ENCODE data around the gene ACADM.

DNA sequence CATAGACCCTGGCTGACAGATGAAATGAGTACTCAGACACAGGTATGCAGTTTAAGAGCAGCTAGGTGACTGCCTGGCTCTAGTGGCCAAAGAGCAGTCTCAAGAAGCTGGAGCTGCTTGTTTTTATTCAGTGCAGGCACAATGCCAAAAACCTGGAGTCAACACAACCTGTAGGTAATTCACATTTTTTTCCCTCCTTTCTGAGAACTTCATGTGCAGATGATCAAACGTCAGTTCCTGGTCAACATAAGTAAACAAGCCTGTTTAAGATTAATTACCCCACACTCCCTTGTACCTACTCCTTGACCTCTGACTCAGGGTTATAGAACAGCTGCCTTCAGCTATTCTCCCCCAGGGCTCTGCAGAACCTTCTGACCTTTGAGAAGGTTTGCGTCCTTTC is 17.3 kb upstream of the ACADM start:
- TF ChIP-seq EP300 (IDR thresholded peaks at IDR 0.05; ENCODE audit: borderline replicate concordance in 1 of 2, low read depth in 1 of 2, low read length in 1 of 2) (no peak), POLR2AphosphoS5 (IDR thresholded peaks at IDR 0.05; ENCODE audit: low read depth, low read length) (no peak), TEAD4 (IDR thresholded peaks at IDR 0.05; ENCODE audit: borderline replicate concordance, insufficient read depth) (no peak), YY1 (IDR thresholded peaks at IDR 0.05; ENCODE audit: low read depth) (no peak), TAF1 (IDR thresholded peaks at IDR 0.05; ENCODE audit: borderline replicate concordance, low read depth, low read length) (no peak), ELF1 (IDR thresholded peaks at IDR 0.05) (no peak), RXRA (IDR thresholded peaks at IDR 0.05; ENCODE audit: borderline replicate concordance, low read depth) (no peak), EZH2phosphoT487 (IDR thresholded peaks at IDR 0.05; ENCODE audit: borderline replicate concordance, low read depth) (no peak), JUND (IDR thresholded peaks at IDR 0.05) (no peak)
- TF ChIP-seq, protein P1, sequence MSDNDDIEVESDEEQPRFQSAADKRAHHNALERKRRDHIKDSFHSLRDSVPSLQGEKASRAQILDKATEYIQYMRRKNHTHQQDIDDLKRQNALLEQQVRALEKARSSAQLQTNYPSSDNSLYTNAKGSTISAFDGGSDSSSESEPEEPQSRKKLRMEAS (IDR thresholded peaks at IDR 0.05; ENCODE audit: low read depth), result no peak
- TF ChIP-seq, protein P2, sequence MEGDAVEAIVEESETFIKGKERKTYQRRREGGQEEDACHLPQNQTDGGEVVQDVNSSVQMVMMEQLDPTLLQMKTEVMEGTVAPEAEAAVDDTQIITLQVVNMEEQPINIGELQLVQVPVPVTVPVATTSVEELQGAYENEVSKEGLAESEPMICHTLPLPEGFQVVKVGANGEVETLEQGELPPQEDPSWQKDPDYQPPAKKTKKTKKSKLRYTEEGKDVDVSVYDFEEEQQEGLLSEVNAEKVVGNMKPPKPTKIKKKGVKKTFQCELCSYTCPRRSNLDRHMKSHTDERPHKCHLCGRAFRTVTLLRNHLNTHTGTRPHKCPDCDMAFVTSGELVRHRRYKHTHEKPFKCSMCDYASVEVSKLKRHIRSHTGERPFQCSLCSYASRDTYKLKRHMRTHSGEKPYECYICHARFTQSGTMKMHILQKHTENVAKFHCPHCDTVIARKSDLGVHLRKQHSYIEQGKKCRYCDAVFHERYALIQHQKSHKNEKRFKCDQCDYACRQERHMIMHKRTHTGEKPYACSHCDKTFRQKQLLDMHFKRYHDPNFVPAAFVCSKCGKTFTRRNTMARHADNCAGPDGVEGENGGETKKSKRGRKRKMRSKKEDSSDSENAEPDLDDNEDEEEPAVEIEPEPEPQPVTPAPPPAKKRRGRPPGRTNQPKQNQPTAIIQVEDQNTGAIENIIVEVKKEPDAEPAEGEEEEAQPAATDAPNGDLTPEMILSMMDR (IDR thresholded peaks at IDR 0.05), result no peak
- TF ChIP-seq, protein P3, sequence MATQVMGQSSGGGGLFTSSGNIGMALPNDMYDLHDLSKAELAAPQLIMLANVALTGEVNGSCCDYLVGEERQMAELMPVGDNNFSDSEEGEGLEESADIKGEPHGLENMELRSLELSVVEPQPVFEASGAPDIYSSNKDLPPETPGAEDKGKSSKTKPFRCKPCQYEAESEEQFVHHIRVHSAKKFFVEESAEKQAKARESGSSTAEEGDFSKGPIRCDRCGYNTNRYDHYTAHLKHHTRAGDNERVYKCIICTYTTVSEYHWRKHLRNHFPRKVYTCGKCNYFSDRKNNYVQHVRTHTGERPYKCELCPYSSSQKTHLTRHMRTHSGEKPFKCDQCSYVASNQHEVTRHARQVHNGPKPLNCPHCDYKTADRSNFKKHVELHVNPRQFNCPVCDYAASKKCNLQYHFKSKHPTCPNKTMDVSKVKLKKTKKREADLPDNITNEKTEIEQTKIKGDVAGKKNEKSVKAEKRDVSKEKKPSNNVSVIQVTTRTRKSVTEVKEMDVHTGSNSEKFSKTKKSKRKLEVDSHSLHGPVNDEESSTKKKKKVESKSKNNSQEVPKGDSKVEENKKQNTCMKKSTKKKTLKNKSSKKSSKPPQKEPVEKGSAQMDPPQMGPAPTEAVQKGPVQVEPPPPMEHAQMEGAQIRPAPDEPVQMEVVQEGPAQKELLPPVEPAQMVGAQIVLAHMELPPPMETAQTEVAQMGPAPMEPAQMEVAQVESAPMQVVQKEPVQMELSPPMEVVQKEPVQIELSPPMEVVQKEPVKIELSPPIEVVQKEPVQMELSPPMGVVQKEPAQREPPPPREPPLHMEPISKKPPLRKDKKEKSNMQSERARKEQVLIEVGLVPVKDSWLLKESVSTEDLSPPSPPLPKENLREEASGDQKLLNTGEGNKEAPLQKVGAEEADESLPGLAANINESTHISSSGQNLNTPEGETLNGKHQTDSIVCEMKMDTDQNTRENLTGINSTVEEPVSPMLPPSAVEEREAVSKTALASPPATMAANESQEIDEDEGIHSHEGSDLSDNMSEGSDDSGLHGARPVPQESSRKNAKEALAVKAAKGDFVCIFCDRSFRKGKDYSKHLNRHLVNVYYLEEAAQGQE (IDR thresholded peaks at IDR 0.05; ENCODE audit: low read depth, low read length), result no peak
